Tibial artery (tissue), 4 donors: Measurements from ENCODE around the gene ATP11A.

Source experiments
- DNase-seq, 2 donors: peaks; one replicate each; pipeline ENCODE4 v3.0.0-alpha.2; 2019
- H3K27ac ChIP-seq, 2 donors: fragments of 200-600 bp; sonication (generic) in 1 of 2; 1 replicate in 1 of 2; 2 replicates in 1 of 2; pipeline ENCODE4 v1.5.1; 2018 to 2019; ENCODE audit warnings: mild to moderate bottlenecking in 1 of 2
- H3K27me3 ChIP-seq, 2 donors: fragments of 200-600 bp; sonication (generic) in 1 of 2; one replicate each; pipeline versions ENCODE4 v1.5.1 to v1.6.0; 2016 to 2019
- H3K36me3 ChIP-seq, 3 donors: fragments of 200-600 bp; sonication (generic) in 2 of 3; one replicate each; pipeline ENCODE4 v1.5.1; 2016 to 2019; ENCODE audit warnings: mild to moderate bottlenecking in 2 of 3
- H3K4me1 ChIP-seq, 4 donors: fragments of 200-600 bp; sonication (generic) in 2 of 4; 1 replicate in 3 of 4; 2 replicates in 1 of 4; pipeline ENCODE4 v1.5.1; 2016 to 2019
- H3K4me3 ChIP-seq, 2 donors: fragments of 200-600 bp; sonication (generic) in 1 of 2; 1 replicate in 1 of 2; 2 replicates in 1 of 2; pipeline ENCODE4 v1.5.1; 2018 to 2019; ENCODE audit warnings: mild to moderate bottlenecking in 2 of 2
- H3K9me3 ChIP-seq, 3 donors: fragments of 200-600 bp; sonication (generic) in 1 of 3; one replicate each; pipeline ENCODE4 v1.5.1; 2016 to 2019
- CTCF ChIP-seq, 2 experiments: fragments of 200-600 bp in 1 of 2; fragments of 450-650 bp in 1 of 2; IDR thresholded peaks; one replicate each; pipeline ENCODE4 v1.5.1; 2017 to 2019; ENCODE audit warnings: antibody characterized with exemption in 2 of 2, mild to moderate bottlenecking in 1 of 2, moderate library complexity in 1 of 2
- intact Hi-C: fragments of 100-400 bp; cut with DNase I; formaldehyde crosslinking; loops from one replicate; pipeline ENCODE4 v1.15.0; 2023; ENCODE audit warnings: low total_unique reads

Gene ATP11A

GRCh38 chr13:112741835-112742570 lies 52.2 kb downstream of the ATP11A start:
- TF ChIP-seq CTCF (IDR thresholded peaks at IDR 0.05) = no peak
- DNase-seq = no peak
- H3K27me3 ChIP-seq = no peaks in the 10 kb centered on the region
- peaks cover 0 to 10% (median 2%) of the 10 kb centered on the region in 4 donors for H3K4me1 ChIP-seq
- no peaks in the 10 kb centered on the region for H3K36me3 ChIP-seq
- H3K4me3 ChIP-seq = no peak overlapping the region
- H3K27ac ChIP-seq = no peak overlapping the region
- H3K9me3 ChIP-seq = no peaks in the 10 kb centered on the region
- intact Hi-C loops = no loop called here

DNA sequence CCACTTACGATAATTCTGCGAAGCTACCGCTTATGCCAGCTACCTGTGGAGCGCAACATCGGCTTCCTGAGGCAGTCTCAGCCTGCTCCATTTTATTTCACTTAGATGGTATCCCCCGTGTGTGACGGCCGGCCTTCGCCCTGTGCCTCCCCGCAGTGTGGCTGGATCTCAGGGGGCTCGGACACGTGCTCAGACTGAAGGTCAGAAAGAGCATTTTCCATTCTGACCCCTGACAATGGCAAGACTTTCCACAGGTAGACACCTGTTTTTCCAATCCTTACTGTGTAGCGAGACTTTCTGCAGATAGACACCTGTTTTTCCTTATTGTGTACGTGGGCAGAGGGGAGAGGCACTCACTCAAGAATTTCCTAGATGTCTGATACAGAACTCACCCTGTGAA lies 52.7 kb downstream of the ATP11A start:
- Histone ChIP-seq H3K27ac (no peak overlapping the region), H3K36me3 (no peaks in the 10 kb centered on the region), H3K4me1 (peaks cover 0 to 10% (median 2%) of the 10 kb centered on the region in 4 donors), H3K4me3 (no peak overlapping the region), H3K27me3 (no peaks in the 10 kb centered on the region), H3K9me3 (no peaks in the 10 kb centered on the region)
- intact Hi-C loops = no loop called here
- no peak for DNase-seq
- no peak for TF ChIP-seq CTCF (IDR thresholded peaks at IDR 0.05)

DNA sequence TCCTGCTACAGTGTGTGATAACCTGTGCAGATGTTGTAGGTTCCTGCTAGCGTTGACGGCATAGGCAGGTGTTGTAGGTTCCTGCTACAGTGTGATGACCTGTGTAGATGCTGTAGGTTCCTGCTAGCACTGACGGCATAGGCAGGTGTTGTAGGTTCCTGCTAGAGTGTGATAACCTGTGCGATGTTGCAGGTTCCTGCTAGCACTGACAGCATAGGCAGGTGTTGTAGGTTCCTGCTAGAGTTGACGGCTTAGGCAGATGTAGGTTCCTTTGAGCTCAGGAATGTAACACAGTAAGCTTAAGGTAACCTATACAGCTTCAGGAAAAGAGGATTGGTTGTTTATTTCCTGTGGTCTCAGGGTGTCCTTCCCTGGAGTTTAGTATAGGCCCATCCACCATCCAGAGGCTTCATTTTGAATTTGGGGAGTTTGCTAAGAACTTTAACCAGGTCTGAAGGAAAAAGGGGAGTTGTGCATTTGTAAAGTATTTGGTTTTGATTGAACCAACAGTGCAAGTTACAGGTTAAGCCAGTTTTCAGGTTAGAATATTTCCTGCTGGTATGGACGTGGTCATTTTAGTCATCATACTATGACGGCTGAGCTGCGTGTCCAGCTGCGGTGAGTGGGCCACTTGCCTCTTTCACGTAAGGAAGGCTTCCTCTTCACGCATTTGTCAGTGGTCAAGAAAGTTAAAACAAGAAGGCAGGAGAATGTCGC lies 53.8 kb downstream of the ATP11A start:
- peaks cover 0 to 10% (median 2%) of the 10 kb centered on the region in 4 donors for H3K4me1 ChIP-seq
- no peak overlapping the region for H3K4me3 ChIP-seq
- H3K9me3 ChIP-seq = no peaks in the 10 kb centered on the region
- TF ChIP-seq CTCF (IDR thresholded peaks at IDR 0.05) = no peak
- H3K27me3 ChIP-seq = no peaks in the 10 kb centered on the region
- DNase-seq = no peak
- H3K36me3 ChIP-seq = no peaks in the 10 kb centered on the region
- no peak overlapping the region for H3K27ac ChIP-seq
- intact Hi-C loops = no loop called here

DNA sequence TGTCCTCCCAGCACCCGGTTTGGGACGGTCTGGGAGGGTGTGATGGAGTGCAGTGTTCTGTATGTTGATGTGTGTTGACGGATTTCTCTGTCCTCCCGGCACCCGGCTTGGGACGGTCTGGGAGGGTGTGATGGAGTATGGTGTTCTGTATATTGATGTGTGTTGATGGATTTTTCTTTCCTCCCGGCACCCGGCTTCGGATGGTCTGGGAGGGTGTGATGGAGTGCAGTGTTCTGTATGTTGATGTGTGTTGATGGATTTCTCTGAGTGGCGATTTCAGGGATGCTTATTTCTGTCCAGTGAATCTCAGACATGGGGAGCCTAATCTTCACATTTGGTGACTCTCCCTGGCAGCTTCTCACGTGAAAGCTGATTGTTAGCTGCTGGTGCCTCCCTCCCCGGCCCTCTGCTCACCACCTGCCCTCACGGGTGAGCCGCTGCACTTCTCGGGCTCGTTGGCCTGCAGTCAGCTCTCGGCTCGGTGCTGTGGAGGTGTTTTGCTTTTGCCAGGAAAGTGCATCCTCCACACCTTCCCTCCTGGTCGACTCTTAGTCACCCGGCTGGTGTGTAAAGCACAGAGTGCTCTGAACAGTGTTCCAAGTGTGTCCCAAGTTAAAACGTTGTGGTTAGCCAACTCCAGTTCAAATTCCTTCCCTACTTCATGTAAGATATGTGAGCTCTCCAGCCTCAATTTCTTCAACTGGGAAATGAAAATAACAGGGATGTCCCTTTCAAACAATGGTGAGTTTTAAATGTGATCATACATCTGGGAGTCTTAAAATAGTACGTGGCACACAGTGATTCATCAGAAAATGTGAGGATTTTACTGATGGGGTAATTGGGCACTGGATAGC lies 54.6 kb downstream of the ATP11A start:
- H3K36me3 ChIP-seq = no peaks in the 10 kb centered on the region
- intact Hi-C loops = no loop called here
- H3K4me1 ChIP-seq = peaks cover 0 to 10% (median 2%) of the 10 kb centered on the region in 4 donors
- no peak overlapping the region for H3K27ac ChIP-seq
- no peak for TF ChIP-seq CTCF (IDR thresholded peaks at IDR 0.05)
- H3K9me3 ChIP-seq = no peaks in the 10 kb centered on the region
- H3K27me3 ChIP-seq = no peaks in the 10 kb centered on the region
- no peak for DNase-seq
- no peak overlapping the region for H3K4me3 ChIP-seq

GRCh38 chr13:112746044-112746443 lies 56.2 kb downstream of the ATP11A start:
- no peaks in the 10 kb centered on the region for H3K9me3 ChIP-seq
- no peak overlapping the region for H3K27ac ChIP-seq
- DNase-seq = no peak
- no peaks in the 10 kb centered on the region for H3K27me3 ChIP-seq
- no peak overlapping the region for H3K4me3 ChIP-seq
- intact Hi-C loops = no loop called here
- H3K4me1 ChIP-seq = peaks cover 0 to 4% (median 2%) of the 10 kb centered on the region in 4 donors
- no peaks in the 10 kb centered on the region for H3K36me3 ChIP-seq
- TF ChIP-seq CTCF (IDR thresholded peaks at IDR 0.05) = no peak
